Ecto neural progenitor cell (in vitro differentiated cells): ENCODE measurements around the gene UGT1A6.
A peak's percentile ranks its signal among the peaks of the same experiment; 100 is the strongest.

Source experiments
- DNase-seq: peaks from one replicate; pipeline ENCODE4 v3.0.0-alpha.2; 2018; ENCODE audit warnings: low spot score

UGT1A6 gene

GRCh38 chr2:233819884-233820773 lies 127.4 kb downstream of the UGT1A6 start:
- peak; percentile 29 for DNase-seq

DNA sequence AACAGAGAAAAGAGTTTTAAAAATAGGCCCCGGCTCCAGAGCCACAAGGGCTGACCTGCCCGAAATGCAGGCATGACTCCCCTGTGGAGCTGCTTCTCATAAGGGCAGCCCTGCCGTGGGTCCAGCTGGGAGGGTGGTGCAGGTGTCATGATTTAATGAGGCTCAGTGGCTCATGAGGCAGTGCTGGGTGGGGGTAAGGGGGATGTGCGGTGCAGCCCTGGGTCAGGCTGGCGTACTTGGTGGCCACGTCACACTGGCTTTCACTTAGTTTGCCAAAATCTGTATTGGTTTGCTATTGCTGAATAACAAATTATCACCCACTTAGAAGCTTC lies 128.1 kb downstream of the UGT1A6 start:
- DNase-seq: peak; percentile 34

- DNase-seq: peak; percentile 32
Observed at GRCh38 chr2:233821196-233821595, 128.5 kb downstream of the UGT1A6 start.

DNA sequence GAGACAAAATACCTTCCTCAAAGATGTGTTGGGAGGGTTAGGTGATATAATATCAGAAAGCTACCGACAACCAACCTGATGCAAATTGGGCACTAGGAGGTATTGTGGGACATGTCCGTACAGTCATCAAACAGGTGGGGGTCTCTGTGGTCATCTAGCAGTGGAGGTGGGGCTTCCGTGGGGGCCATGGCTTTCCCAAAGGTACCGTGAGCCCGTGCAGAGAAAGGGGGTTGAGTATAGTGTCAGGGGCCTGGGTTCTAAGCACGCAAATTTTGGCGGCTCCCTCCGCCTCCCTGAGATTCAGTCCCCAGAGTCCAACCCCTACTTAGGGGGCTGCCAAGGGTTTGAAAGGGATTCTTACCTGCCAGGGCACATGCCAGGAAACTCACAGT lies 129.0 kb downstream of the UGT1A6 start:
- DNase-seq: peak; percentile 17

GRCh38 chr2:233822101-233822771 lies 129.5 kb downstream of the UGT1A6 start:
- DNase-seq: peak; percentile 42
